Endodermal cell (in vitro differentiated cells): ENCODE data around the gene RRN3. TPM values are rescaled to one million over a fixed set of nuclear protein-coding genes. Genes with fewer than 3 reads are reported as not detected.

Source experiments
- DNase-seq: peaks from one replicate; pipeline ENCODE4 v3.0.0-alpha.2; 2017
- H3K27ac ChIP-seq: 2 replicates; pipeline ENCODE4 v1.5.1; 2013; ENCODE audit warnings: mild to moderate bottlenecking, low read depth, low read length, moderate library complexity
- H3K27me3 ChIP-seq: 2 replicates; pipeline ENCODE4 v1.6.1; 2013; ENCODE audit warnings: mild to moderate bottlenecking, low read length, moderate library complexity; ENCODE audit not compliant: insufficient read depth, control insufficient read depth, poor library complexity, severe bottlenecking
- H3K36me3 ChIP-seq: 2 replicates; pipeline ENCODE4 v1.7.0; 2013; ENCODE audit warnings: mild to moderate bottlenecking, low read length, moderate library complexity; ENCODE audit not compliant: control insufficient read depth, insufficient read depth
- H3K4me1 ChIP-seq: one replicate; pipeline ENCODE4 v1.7.0; 2013; ENCODE audit warnings: low read length; ENCODE audit not compliant: control insufficient read depth, insufficient read depth
- H3K4me3 ChIP-seq: 2 replicates; pipeline ENCODE4 v1.5.1; 2013; ENCODE audit warnings: mild to moderate bottlenecking, low read length, moderate library complexity
- H3K9ac ChIP-seq: 2 replicates; pipeline ENCODE4 v1.6.1; 2013; ENCODE audit warnings: mild to moderate bottlenecking, low read length, moderate library complexity; ENCODE audit not compliant: poor library complexity, severe bottlenecking; ENCODE audit errors: extremely low read depth
- H3K9me3 ChIP-seq: 2 replicates; pipeline ENCODE4 v1.6.1; 2013; ENCODE audit warnings: mild to moderate bottlenecking, low read length, moderate library complexity; ENCODE audit not compliant: control insufficient read depth
- H3K27ac Mint-ChIP-seq: 2 replicates; pipeline ENCODE4 v1.8.0; 2020; ENCODE audit warnings: mixed read lengths
- H3K27me3 Mint-ChIP-seq: 2 replicates; pipeline ENCODE4 v1.8.0; 2021; ENCODE audit warnings: mild to moderate bottlenecking, mixed read lengths; ENCODE audit not compliant: insufficient read depth
- H3K36me3 Mint-ChIP-seq: 2 replicates; pipeline ENCODE4 v1.8.0; 2020; ENCODE audit warnings: low read depth, mixed read lengths
- H3K4me1 Mint-ChIP-seq: 2 replicates; pipeline ENCODE4 v1.8.0; 2020; ENCODE audit warnings: mixed read lengths
- H3K4me3 Mint-ChIP-seq: 2 replicates; pipeline ENCODE4 v1.8.0; 2020; ENCODE audit warnings: mild to moderate bottlenecking, moderate library complexity, mixed read lengths
- H3K9me3 Mint-ChIP-seq: 2 replicates; pipeline ENCODE4 v1.8.0; 2020; ENCODE audit warnings: mild to moderate bottlenecking, mixed read lengths
- WGBS, 2 experiments: methylation state at CpG; one replicate each; pipeline versions ENCODE4 v1.1.5 to v1.1.7; 2013; ENCODE audit warnings: missing lambda C conversion rate in 2 of 2, mixed read lengths in 1 of 2; ENCODE audit not compliant: insufficient coverage in 1 of 2, insufficient read length in 1 of 2; 5-methylcytosine and 5-hydroxymethylcytosine counted together
- total RNA-seq, 2 donors: library from RNA; stranded (reverse); fragmentation: NEBNext Ultra II Directional in 1 of 2; extraction: Animal tissue kit (Norgen Biotek cat#: 25700) in 1 of 2; gene quantifications; 2 replicates in 1 of 2; 3 replicates in 1 of 2; pipeline ENCODE4 v1.2.1, GENCODE V29; 2021
- TF ChIP-seq, protein P1 (sequence below): fragments of 200-600 bp; sonication (generic); conservative IDR thresholded peaks from 2 replicates; pipeline ENCODE4 v1.5.0; 2021; ENCODE audit warnings: antibody characterized with exemption, mild to moderate bottlenecking

RRN3 gene
- total RNA-seq, 2 donors from 2014 or later, result 28.6 to 30.6 TPM

DNA sequence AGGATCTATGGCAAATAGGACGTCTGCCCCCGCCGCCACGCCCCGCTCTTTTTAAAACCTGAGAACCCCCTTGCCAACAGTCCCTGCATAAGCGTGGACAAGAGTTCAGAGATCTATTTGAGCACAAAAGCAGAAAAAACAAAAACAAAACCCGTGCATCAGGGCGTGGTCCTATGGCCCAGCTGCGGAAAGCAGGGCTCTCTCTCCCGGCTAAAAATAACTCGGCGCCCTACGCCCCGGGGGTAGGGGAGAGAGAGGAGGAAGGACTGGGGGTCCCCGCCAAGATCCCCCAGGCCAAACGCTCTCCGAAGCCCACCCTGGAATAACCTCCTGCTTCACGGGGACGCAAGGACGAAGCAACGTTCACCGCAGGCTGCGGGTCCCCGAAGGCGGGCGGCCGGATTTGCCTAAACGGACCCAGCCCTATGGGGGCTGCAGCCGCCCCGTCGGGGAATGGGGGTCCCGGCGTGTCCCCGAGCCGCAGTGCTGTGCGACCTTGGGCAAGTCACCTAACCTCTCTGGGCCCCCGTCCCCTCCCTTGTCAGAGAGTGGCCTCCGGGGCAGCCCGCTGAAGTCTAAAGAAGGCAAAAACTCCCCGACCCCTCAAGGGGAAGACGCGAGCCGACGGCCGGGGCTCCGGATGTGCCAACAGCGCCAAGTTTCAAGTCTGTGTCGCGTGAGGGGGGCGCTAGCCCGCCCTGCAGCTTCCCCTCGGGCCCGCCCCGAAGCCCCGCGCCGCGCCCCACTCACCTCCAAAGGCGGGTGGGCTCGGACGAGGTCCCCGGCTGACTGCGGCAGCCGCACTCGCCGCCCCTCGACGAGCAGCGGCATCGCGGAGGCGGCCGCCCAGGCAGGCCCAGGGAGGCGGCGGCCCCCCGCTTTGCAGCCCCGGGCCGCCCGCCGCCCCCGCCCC is 38.7 kb downstream of the RRN3 start:
- Mint-ChIP-seq H3K27ac (peak overlapping the region; percentile 77), H3K4me1 (peaks cover 14% of the 10 kb centered on the region), H3K9me3 (no peaks in the 10 kb centered on the region), H3K36me3 (peaks cover 24% of the 10 kb centered on the region), H3K27me3 (peaks cover 3% of the 10 kb centered on the region), H3K4me3 (peak overlapping the region; percentile 77)
- no peak for DNase-seq
- H3K4me3 ChIP-seq, result peak overlapping the region; percentile 93
- H3K36me3 ChIP-seq, result peaks cover 24% of the 10 kb centered on the region
- peak overlapping the region; percentile 70 for H3K9ac ChIP-seq
- no peaks in the 10 kb centered on the region for H3K9me3 ChIP-seq
- 5 to 21% methylated on average over 17 to 81 of the region's 81 CpGs for WGBS, 2 experiments
- no peak overlapping the region for H3K27ac ChIP-seq
- TF ChIP-seq, protein P1, sequence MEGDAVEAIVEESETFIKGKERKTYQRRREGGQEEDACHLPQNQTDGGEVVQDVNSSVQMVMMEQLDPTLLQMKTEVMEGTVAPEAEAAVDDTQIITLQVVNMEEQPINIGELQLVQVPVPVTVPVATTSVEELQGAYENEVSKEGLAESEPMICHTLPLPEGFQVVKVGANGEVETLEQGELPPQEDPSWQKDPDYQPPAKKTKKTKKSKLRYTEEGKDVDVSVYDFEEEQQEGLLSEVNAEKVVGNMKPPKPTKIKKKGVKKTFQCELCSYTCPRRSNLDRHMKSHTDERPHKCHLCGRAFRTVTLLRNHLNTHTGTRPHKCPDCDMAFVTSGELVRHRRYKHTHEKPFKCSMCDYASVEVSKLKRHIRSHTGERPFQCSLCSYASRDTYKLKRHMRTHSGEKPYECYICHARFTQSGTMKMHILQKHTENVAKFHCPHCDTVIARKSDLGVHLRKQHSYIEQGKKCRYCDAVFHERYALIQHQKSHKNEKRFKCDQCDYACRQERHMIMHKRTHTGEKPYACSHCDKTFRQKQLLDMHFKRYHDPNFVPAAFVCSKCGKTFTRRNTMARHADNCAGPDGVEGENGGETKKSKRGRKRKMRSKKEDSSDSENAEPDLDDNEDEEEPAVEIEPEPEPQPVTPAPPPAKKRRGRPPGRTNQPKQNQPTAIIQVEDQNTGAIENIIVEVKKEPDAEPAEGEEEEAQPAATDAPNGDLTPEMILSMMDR, result peak; percentile 62
- no peaks in the 10 kb centered on the region for H3K27me3 ChIP-seq
- H3K4me1 ChIP-seq, result peaks cover 4% of the 10 kb centered on the region

DNA sequence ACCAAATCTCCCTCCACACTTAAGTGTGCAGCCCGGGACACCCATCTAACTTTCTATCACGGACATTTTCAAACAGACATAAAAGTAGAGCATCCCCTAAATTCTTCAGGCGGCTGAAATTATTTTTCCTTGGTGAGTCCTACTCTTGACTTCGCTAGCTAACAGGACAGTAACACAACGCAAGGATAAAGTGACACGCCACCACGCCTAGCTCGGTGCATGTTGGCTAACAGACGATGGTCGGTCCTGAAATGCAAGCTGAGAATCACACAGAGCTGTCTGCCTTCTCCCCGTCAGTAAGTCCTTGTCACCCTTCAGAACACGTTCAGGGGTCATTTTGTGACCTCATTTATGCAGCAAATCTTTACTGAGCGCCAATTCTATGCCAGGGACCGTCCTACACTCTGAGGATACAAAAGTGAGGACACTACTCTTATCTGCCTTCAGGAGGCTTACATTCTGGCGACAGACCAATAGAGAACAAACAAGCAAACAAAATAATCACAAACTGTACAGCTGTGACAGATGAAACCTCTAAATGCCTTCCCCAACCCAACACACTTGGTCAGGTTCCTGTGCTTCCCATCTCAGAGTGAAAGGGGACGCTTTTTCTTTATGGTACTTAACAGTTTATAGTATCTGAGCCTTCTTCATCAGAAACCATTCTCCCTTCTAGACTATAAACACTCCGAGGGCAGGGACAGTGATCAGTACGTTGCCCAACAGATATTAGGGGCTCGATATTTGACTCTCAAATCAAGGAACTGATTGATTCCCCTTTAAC is 39.5 kb downstream of the RRN3 start:
- 91 to 96% methylated on average over 19 of the region's 19 CpGs for WGBS, 2 experiments
- no peaks in the 10 kb centered on the region for H3K9me3 Mint-ChIP-seq
- peak overlapping the region; percentile 70 for H3K9ac ChIP-seq
- H3K4me1 Mint-ChIP-seq, result peaks cover 16% of the 10 kb centered on the region
- H3K9me3 ChIP-seq, result no peaks in the 10 kb centered on the region
- peak overlapping the region; percentile 93 for H3K4me3 ChIP-seq
- H3K27ac ChIP-seq, result no peak overlapping the region
- TF ChIP-seq, protein P1, result no peak
- H3K4me1 ChIP-seq, result peaks cover 4% of the 10 kb centered on the region
- peaks cover 16% of the 10 kb centered on the region for H3K36me3 ChIP-seq
- no peak for DNase-seq
- peak overlapping the region; percentile 77 for H3K4me3 Mint-ChIP-seq
- peaks cover 17% of the 10 kb centered on the region for H3K36me3 Mint-ChIP-seq
- H3K27me3 ChIP-seq, result no peaks in the 10 kb centered on the region
- H3K27me3 Mint-ChIP-seq, result peaks cover 3% of the 10 kb centered on the region
- H3K27ac Mint-ChIP-seq, result peak overlapping the region; percentile 77

DNA sequence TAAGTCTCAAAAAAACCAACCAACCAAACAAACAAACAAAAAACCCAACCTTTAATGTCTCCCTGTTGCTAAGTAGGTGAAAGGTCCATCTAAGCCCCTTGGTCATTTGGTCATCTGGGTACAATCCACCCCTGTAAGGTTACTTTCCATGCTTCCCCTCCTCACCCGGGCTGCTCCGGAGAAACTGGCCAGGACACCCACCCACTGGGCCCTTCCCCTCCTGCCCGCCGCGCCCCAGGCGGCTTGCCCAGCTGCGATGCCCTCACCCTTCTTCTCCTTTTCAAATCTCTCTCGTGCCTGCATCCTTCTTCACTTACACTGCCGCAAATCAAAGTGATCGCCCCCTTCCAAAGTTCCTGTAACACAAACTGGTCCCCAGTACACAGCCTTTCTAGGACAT is 40.2 kb downstream of the RRN3 start:
- TF ChIP-seq, protein P1, result no peak
- H3K9me3 Mint-ChIP-seq, result no peaks in the 10 kb centered on the region
- H3K4me3 Mint-ChIP-seq, result no peak overlapping the region
- 95% methylated on average over 6 to 10 of the region's 10 CpGs for WGBS, 2 experiments
- no peak overlapping the region for H3K27ac Mint-ChIP-seq
- H3K9ac ChIP-seq, result no peak overlapping the region
- H3K27me3 ChIP-seq, result no peaks in the 10 kb centered on the region
- H3K9me3 ChIP-seq, result no peaks in the 10 kb centered on the region
- H3K27me3 Mint-ChIP-seq, result peaks cover 3% of the 10 kb centered on the region
- DNase-seq, result no peak
- H3K36me3 ChIP-seq, result peaks cover 9% of the 10 kb centered on the region
- H3K4me1 ChIP-seq, result peaks cover 4% of the 10 kb centered on the region
- H3K27ac ChIP-seq, result no peak overlapping the region
- H3K4me1 Mint-ChIP-seq, result peaks cover 16% of the 10 kb centered on the region
- peak overlapping the region; percentile 93 for H3K4me3 ChIP-seq
- peaks cover 10% of the 10 kb centered on the region for H3K36me3 Mint-ChIP-seq
